Heart left ventricle (tissue), 16 donors: ENCODE results near the gene MRPS5. TPM values are rescaled to one million over a fixed set of nuclear protein-coding genes. Genes with fewer than 3 reads are reported as not detected.

ENCODE experiments used
- ATAC-seq, 4 donors: fragments of 200-7000 bp; cut with Tn5 transposase; one replicate each; pipeline ENCODE4 v1.9.1; 2020 to 2022; ENCODE audit warnings: moderate library complexity in 4 of 4, mild to moderate bottlenecking in 3 of 4, moderate number of reproducible peaks in 1 of 4
- DNase-seq, 5 donors: peaks; one replicate each; pipeline ENCODE4 v3.0.0-alpha.2; 2020
- H3K27ac ChIP-seq, 12 donors: fragments of 200-600 bp; sonication (generic) in 4 of 12; one replicate each; pipeline versions ENCODE4 v1.5.0 to v1.8.0; 2016 to 2022; ENCODE audit warnings: mild to moderate bottlenecking in 2 of 12
- H3K27me3 ChIP-seq, 9 donors: fragments of 200-600 bp; sonication (generic) in 2 of 9; one replicate each; pipeline versions ENCODE4 v1.5.1 to v1.8.0; 2016 to 2022; ENCODE audit warnings: mild to moderate bottlenecking in 3 of 9
- H3K36me3 ChIP-seq, 9 donors: fragments of 200-600 bp; sonication (generic) in 2 of 9; one replicate each; pipeline versions ENCODE4 v1.5.0 to v1.8.0; 2018 to 2022; ENCODE audit warnings: mild to moderate bottlenecking in 2 of 9
- H3K4me1 ChIP-seq, 12 donors: fragments of 200-600 bp; sonication (generic) in 4 of 12; one replicate each; pipeline versions ENCODE4 v1.5.0 to v1.8.0; 2016 to 2022; ENCODE audit warnings: mild to moderate bottlenecking in 3 of 12
- H3K4me3 ChIP-seq, 12 donors: fragments of 200-600 bp; sonication (generic) in 4 of 12; one replicate each; pipeline versions ENCODE4 v1.5.0 to v1.8.0; 2017 to 2022; ENCODE audit warnings: mild to moderate bottlenecking in 9 of 12, moderate library complexity in 4 of 12
- H3K9me3 ChIP-seq, 12 donors: fragments of 200-600 bp; sonication (generic) in 4 of 12; one replicate each; pipeline versions ENCODE4 v1.5.0 to v1.8.0; 2016 to 2022; ENCODE audit warnings: mild to moderate bottlenecking in 1 of 12
- CTCF ChIP-seq, 12 donors: fragments of 200-600 bp; sonication (generic) in 4 of 12; IDR thresholded peaks; one replicate each; pipeline versions ENCODE4 v1.5.0 to v1.8.0; 2018 to 2022; ENCODE audit warnings: antibody characterized with exemption in 12 of 12, mild to moderate bottlenecking in 5 of 12
- POLR2A ChIP-seq, 2 donors: fragments of 450-650 bp; IDR thresholded peaks; one replicate each; pipeline ENCODE4 v1.6.1; 2017; ENCODE audit warnings: antibody characterized with exemption in 2 of 2, mild to moderate bottlenecking in 2 of 2, moderate library complexity in 2 of 2
- WGBS, 4 donors: extraction: QIAGEN DNeasy Blood & Tissue Kit in 2 of 4; methylation state at CpG; one replicate each; pipeline versions ENCODE4 v1.1.5 to v1.1.7; 2013 to 2018; 5-methylcytosine and 5-hydroxymethylcytosine counted together
- intact Hi-C, 10 donors: fragments of 100-400 bp; cut with DNase I; formaldehyde crosslinking; loops; one replicate each; pipeline versions ENCODE4 v1.11.1 to v1.14.2; 2022
- polyA plus RNA-seq, 2 donors: library from polyadenylated mRNA; stranded (reverse); fragments of 200-250 nt; gene quantifications; one replicate each; pipeline ENCODE4 v1.2.3, GENCODE V29; 2013
- total RNA-seq, 9 donors: library from RNA; depleted of rRNA in 2 of 9; stranded (reverse); fragments of >200 nt in 2 of 9; fragmentation: NEBNext Ultra II Directional in 3 of 9; extraction: Animal tissue kit (Norgen Biotek cat#: 25700) in 3 of 9; gene quantifications; one replicate each; pipeline versions ENCODE4 v1.1.0 to v1.2.4, GENCODE V29; 2016 to 2023
- donor health status: ischemic (EF 13 %, LVEDD 7.1; RV severe dilation, severe dysfunction).
- donor health status: healthy with polysubstance abuse.
- donor health status: DM: no; HTN: yes; CAD: no.
- donor health status: DM: no; HTN: no; CAD: no.
- donor health status: ischemic (EF 25% LVEDD 6.9; RV normal size, moderate dysfunction).
- donor health status: ischemic (EF 25% LVEDD 5.7; RV mildly dilated, moderate dysfunction).
- donor health status: healthy.
- donor health status: DM: yes; HTN: yes; CAD: no.
- donor health status: ischemic (EF 35%, LVEDD 5.7; RV mildly dilated, moderate dysfunction).
- donor health status: nonischemic (EF 11% LVEDD 7.7; RV severe dilation, severe dysfunction).
- donor health status: DM: yes; HTN: yes; CAD: no.
- donor health status: PGD.
- donor health status: ischemic (EF 29% LVEDD 5.4; RV normal size, mild dysfunction).
- donor health status: nonischemic (EF 23%, LVEDD 6.1; RV moderate dilation, normal function).

Gene MRPS5
- total and polyA plus RNA-seq, 11 donors = 52.4 to 116 (median 71.2) TPM

- TF ChIP-seq CTCF (IDR thresholded peaks at IDR 0.05) (no peak), POLR2A (IDR thresholded peaks at IDR 0.05) (no peak)
- Histone ChIP-seq H3K27me3 (peaks cover 0 to 35% (median 0%) of the 10 kb centered on the region in 9 donors), H3K9me3 (no peaks in the 10 kb centered on the region), H3K4me1 (no peaks in the 10 kb centered on the region), H3K27ac (no peak overlapping the region), H3K4me3 (no peak overlapping the region), H3K36me3 (no peaks in the 10 kb centered on the region)
- intact Hi-C loops = no loop called here
- peak in 1 of 5 donors; percentile 4 for DNase-seq
- ATAC-seq = no peak
- WGBS, 4 donors = 54 to 73% (median 62%) methylated on average over 9 to 11 of the region's 11 CpGs
Measured at GRCh38 chr2:95058989-95059641, 62.5 kb downstream of the MRPS5 start.

GRCh38 chr2:95058466-95058988 lies 63.1 kb downstream of the MRPS5 start:
- Histone ChIP-seq H3K36me3 (no peaks in the 10 kb centered on the region), H3K27me3 (peaks cover 0 to 29% (median 0%) of the 10 kb centered on the region in 9 donors), H3K9me3 (no peaks in the 10 kb centered on the region), H3K4me3 (no peak overlapping the region), H3K27ac (no peak overlapping the region), H3K4me1 (no peaks in the 10 kb centered on the region)
- no peak for DNase-seq
- intact Hi-C loops = no loop called here
- ATAC-seq = no peak
- WGBS, 4 donors = 67 to 80% (median 75%) methylated on average over 9 of the region's 9 CpGs
- TF ChIP-seq POLR2A (IDR thresholded peaks at IDR 0.05) = no peak
- no peak for TF ChIP-seq CTCF (IDR thresholded peaks at IDR 0.05)

- H3K27ac ChIP-seq = peak overlapping the region in 1 of 12 donors; percentile 11
- intact Hi-C loops = no loop called here
- H3K36me3 ChIP-seq = no peaks in the 10 kb centered on the region
- 77 to 82% (median 79%) methylated on average over 24 to 28 of the region's 28 CpGs for WGBS, 4 donors
- ATAC-seq = no peak
- no peaks in the 10 kb centered on the region for H3K9me3 ChIP-seq
- TF ChIP-seq CTCF (IDR thresholded peaks at IDR 0.05) (no peak), POLR2A (IDR thresholded peaks at IDR 0.05) (no peak)
- H3K4me1 ChIP-seq = no peaks in the 10 kb centered on the region
- DNase-seq = no peak
- H3K4me3 ChIP-seq = no peak overlapping the region
- peaks cover 0 to 22% (median 0%) of the 10 kb centered on the region in 9 donors for H3K27me3 ChIP-seq
Measured at GRCh38 chr2:95057535-95058370, 63.9 kb downstream of the MRPS5 start.
